T follicular helper cell (primary cell): ENCODE results near the gene PCYOX1L.

Source experiments
- DNase-seq: peaks from one replicate; pipeline ENCODE4 v3.0.0-alpha.2; 2020; ENCODE audit warnings: low read depth

Gene PCYOX1L

GRCh38 chr5:149367972-149368645 lies 10.3 kb downstream of the PCYOX1L start:
- no peak for DNase-seq

DNA sequence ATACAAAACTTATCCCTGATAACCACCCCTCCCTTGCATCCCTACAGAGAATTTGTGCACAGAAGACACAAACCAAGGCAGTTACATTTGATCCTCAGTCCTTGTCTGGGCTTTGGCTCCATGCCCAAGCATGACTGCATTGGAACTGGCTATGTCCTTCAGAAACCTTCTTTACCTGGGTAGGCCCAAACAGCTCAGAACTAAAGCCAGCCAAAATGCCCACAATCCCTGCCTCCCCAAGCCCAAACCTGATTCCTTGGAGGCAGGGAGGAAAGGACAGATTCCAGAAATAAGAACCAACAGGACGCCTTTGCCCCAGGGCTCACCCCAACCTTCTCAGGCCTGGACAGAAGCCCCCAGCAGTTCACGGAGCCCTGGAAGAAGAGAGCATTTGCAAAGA lies 13.0 kb downstream of the PCYOX1L start:
- no peak for DNase-seq

GRCh38 chr5:149371296-149371962 lies 13.6 kb downstream of the PCYOX1L start:
- DNase-seq = peak; percentile 53

DNA sequence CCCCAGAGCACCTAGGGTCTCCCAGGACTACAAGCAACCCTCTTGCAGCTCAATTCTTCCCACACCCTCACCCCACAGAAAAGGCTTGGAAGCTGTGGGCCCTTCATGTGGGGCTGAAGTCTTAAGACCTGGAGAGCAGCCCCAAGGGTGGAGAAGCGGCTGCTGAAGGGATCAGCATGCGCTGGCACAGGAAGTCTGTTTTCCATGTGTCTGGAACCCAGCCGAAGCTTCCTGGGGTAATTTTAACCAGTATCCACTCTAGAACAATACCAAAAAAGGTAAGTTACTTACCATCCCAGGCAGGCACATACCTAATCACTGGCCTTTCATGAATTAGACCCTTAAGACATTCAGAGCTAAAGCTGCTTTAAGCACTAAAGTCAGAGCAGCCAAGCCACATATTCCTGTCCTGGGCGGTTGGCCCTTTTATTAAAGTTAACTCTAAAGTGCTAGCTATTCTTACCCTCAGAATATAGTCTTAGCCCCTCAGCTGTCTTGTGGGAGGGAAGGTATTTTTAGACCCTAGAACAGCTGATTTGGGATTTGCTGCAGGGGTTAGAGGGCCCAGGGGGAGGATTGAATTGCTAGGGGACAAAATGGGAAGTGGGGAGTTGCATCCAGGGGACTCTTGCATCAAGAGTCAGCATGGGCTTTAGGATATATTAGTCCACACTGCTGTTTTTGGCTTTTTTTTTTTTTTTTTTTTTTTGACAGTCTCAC lies 14.4 kb downstream of the PCYOX1L start:
- no peak for DNase-seq

DNA sequence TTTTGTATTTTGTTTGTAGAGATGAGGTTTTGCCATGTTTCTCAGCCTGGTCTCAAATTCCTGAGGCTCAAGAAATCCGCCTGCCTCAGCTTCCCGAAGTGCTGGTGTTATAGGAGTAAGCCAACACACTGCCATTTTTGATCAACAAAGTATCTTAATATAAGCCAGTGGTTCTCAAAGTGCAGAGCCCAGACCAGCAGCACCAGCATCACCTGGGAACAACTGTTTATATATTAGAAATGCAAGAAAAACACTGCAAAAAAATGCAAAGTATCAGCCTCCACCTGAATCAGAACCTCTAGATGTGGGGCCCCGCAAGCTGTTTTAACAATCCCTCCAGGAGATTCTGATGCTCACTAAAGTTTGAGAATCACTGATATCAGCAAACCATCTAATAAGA lies 15.1 kb downstream of the PCYOX1L start:
- DNase-seq = no peak

GRCh38 chr5:149374303-149374702 lies 16.5 kb downstream of the PCYOX1L start:
- DNase-seq = no peak

DNA sequence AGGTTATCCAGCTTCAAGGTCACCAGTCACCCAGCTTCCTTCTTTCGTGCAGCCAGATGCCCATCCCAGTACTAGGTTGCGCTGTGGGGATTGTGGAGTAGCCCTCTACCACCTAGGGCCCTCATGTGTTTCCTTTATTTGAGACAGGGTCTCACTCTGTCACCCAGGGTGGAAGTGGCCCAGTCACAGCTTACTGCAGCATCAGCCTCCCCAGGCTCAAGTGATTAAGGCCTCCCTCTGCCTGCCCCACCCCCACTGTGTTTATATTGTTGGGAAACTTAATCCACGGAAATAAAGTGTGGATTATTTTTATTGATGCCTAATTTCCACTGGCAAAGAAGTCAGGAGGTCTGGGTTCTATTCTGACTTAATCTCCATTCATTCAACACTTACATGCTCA lies 17.0 kb downstream of the PCYOX1L start:
- no peak for DNase-seq

DNA sequence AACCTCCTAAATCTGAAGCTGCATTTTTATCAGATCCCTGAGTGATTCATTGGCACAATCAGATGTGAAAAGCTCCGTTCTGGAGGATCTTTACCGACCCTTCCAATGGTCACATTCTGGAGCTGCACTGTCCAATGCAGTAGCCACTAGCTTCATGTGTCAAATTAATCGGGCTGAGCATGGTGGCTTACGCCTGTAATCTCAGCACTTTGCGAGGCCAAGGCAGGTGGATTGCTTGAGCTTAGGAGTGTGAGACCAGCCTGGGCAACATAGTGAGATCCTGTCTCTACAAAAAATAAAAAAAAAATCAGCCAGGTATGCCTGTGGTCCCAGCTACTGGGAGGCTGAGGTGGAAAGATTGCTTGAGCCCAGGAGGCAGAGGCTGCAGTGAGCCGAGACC lies 17.6 kb downstream of the PCYOX1L start:
- DNase-seq = no peak

- no peak for DNase-seq
Observed at GRCh38 chr5:149376104-149376503, 18.3 kb downstream of the PCYOX1L start.

DNA sequence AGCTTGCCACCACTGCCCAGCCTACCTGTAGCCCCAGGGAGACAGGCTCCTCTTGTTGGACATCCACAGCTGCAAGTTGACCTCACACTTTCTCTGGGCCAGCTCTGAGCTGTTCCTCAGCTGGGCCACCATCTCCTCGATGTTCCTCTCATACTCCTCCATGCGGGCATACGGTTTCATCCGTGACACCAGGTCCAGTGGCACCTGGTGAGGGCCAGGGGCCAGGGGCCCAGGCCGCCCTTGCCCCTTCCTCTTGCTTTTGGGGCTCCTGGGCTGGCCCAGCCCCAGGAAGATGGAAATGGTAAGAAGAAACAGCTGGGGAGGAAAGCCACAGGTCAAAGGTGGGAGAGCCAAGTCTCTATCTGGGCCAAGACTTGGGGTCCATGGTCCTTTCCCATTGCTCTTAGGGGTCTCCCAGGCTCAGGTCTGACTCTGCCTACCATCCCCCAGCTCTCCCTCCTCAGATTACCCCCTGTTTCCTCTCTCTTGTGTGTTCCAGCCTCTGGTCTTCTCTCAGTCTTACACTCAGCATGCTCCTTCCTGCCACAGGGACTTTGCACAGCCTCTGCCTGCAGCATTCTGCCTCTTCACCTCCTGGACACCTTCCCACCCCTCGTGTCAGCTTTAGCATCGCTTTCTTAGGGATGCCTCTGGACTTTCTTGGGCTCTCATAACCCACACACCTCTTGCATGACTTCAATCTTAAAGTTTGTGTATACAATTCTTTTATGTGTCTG lies 19.0 kb downstream of the PCYOX1L start:
- no peak for DNase-seq

DNA sequence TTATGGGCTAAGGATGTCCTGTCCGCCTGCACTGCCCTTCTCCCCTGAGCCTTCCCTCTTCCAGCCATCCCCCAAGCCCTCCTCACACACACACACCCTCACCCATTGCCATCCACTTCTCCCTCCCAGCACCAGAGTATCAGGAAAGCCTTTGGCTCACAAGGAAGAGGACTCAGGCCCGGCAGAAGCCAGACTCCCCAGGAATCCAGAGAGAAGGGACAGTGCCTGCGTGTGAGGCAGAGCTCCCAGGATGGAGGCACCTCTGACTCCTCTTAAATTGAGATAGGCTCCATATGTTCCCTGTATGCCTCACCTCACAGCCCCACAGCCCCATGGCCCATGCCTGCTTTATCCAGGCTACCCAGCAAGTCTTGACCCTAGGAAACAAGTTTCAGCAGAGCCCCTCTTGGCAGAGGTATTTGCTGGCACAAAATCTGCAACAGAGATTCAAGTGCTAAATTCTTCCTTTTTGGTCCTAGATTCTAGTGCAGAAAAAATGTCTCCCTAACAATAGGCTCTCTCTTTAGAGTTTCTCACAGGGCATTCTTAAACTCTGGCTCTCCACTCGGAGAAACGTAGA lies 20.5 kb downstream of the PCYOX1L start:
- no peak for DNase-seq

- no peak for DNase-seq
Observed at GRCh38 chr5:149379177-149379761, 21.4 kb downstream of the PCYOX1L start, which contains the start of gene IL17B. TSS of gene IL17B (minus strand) at chr5:149379292. CDS start at chr5:149379225, 67 bp downstream.

DNA sequence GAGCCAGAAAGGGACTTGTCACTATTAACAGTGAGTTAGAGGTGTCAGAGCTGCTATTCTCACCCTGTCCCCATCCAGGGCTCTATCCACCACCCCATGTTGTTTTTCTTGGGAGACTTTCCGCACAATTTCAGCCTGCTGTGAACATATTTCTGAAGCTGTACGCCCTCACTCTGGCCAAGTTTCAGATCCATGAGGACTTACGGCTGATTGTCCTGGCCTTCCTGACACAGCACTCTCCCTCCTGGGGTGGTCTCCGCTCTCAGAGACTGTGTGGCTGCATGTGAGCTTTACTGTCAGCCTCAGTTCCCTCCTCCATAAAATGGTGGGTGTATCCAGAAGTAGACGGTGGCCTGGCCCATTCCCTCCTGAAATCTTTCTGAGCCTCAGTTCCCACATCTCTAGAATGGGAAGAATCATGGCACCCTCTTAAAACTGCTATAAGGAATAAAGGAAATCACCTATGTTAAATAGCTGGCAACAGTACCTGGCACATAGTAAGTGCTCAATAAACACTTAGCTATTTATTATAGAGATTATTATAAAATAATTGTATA lies 22.1 kb downstream of the PCYOX1L start:
- DNase-seq = no peak

GRCh38 chr5:149380466-149381121 lies 22.7 kb downstream of the PCYOX1L start:
- no peak for DNase-seq

- no peak for DNase-seq
Observed at GRCh38 chr5:149381261-149381985, 23.6 kb downstream of the PCYOX1L start.

GRCh38 chr5:149381986-149382338 lies 24.1 kb downstream of the PCYOX1L start:
- DNase-seq = peak; percentile 54

DNA sequence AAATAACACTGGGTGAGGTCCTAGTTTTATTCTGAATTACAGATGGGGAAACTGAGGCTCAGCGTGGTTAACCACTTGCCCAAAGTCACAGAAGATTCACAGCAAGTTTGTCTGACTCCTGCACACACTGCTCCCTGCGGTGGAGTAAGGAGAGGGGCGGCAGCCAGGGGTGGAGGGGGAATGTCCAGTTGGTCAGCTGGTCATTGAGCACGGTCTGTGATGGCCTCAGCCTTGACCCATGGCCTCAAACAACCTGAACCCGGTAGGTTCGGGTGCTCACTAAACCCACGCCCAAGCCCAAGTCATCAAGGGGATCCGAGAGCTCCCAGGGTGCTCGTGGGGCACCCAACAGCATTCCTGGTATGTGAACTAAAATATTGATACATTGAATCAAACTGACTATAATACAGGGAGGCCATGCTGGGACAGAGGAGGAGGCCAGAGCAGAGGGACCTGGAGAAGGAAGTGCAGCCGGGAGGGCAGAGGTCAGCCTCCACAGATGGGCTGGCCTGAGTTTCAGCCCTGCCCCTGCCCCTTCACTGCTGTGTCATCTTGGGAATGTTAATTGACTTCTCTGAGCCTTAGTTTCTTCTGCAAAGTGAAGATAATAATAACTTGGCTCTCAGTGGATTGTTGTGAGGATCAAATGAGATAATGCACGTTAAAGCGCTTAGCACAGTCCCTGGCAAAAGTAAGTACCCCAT lies 24.8 kb downstream of the PCYOX1L start:
- DNase-seq = no peak

DNA sequence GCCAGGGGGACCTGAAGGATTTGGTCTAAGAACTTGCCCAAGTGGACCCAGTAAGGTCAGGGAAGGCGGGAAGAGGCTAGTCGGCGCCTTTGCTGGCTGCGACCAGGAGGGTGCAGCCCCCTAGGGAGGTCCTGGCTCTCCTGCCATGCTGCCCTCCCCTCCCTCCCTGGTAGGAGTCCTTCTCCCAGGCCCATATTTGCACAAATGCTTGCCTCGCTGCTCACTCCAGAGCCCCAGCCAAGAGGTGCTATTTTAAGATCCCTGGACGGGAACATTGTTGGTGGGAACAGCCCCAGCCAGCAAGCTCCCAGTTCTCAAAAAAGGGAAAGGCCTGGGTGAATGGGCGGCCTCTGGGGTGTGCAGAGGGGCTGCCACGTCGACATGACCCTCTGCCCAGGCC lies 25.6 kb downstream of the PCYOX1L start:
- no peak for DNase-seq

DNA sequence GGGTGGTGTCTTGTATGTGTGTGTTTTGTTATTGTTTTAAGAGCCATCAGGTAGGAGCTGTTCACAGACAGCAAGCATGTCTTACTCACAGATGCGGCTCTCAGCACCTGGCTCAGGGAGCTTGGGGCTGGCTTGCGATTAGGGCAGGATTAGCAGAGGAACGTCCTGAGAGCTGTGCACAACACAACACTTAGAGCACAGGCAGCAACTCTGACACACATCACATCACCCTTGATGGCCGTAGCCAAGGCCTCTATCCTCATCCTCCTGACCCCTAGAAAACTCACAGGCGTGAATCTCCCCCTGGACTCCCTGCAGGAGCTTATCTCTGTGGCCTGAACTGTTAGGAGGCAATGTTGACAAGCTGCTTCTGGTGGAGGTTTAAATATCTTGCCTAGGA lies 28.3 kb downstream of the PCYOX1L start:
- DNase-seq = no peak
